ENCODE data around the gene MIPEP.
"Not testable (repeated sequence)": the region's sequence is repeated elsewhere in the genome, so short reads cannot be mapped to it uniquely, and the experiment has no call there.

The MIPEP gene

GRCh38 chr13:23884361-23884760 is 4.8 kb downstream of the MIPEP start:
- DNase-seq: not testable (repeated sequence)

GRCh38 chr13:23883255-23883654 is 5.9 kb downstream of the MIPEP start:
- no peak for DNase-seq

GRCh38 chr13:23881402-23881800 is 7.8 kb downstream of the MIPEP start:
- DNase-seq: not testable (repeated sequence)

- not testable (repeated sequence) for DNase-seq
Measured at GRCh38 chr13:23880493-23881401, 8.5 kb downstream of the MIPEP start.

GRCh38 chr13:23877286-23877685 is 11.9 kb downstream of the MIPEP start:
- DNase-seq: no peak

GRCh38 chr13:23876265-23876664 is 12.9 kb downstream of the MIPEP start:
- no peak for DNase-seq

GRCh38 chr13:23871616-23872220 is 17.5 kb downstream of the MIPEP start:
- DNase-seq: no peak

- no peak for DNase-seq
Measured at GRCh38 chr13:23870356-23871140, 18.7 kb downstream of the MIPEP start.

- DNase-seq: no peak
Measured at GRCh38 chr13:23868521-23868920, 20.7 kb downstream of the MIPEP start.

GRCh38 chr13:23867027-23867491 is 22.1 kb downstream of the MIPEP start:
- no peak for DNase-seq

- no peak for DNase-seq
Measured at GRCh38 chr13:23866420-23867026, 22.7 kb downstream of the MIPEP start.

GRCh38 chr13:23865906-23866305 is 23.3 kb downstream of the MIPEP start:
- no peak for DNase-seq

GRCh38 chr13:23865026-23865425 is 24.2 kb downstream of the MIPEP start:
- DNase-seq: no peak

- no peak for DNase-seq
Measured at GRCh38 chr13:23861310-23861709, 27.9 kb downstream of the MIPEP start.

GRCh38 chr13:23859904-23860303 is 29.3 kb downstream of the MIPEP start:
- no peak for DNase-seq

GRCh38 chr13:23859455-23859854 is 29.7 kb downstream of the MIPEP start:
- no peak for DNase-seq

- no peak for DNase-seq
Measured at GRCh38 chr13:23858546-23858945, 30.7 kb downstream of the MIPEP start.

- DNase-seq: no peak
Measured at GRCh38 chr13:23856008-23856750, 33.0 kb downstream of the MIPEP start.

- DNase-seq: no peak
Measured at GRCh38 chr13:23855360-23855759, 33.8 kb downstream of the MIPEP start.

- no peak for DNase-seq
Measured at GRCh38 chr13:23852351-23852750, 36.8 kb downstream of the MIPEP start.

- no peak for DNase-seq
Measured at GRCh38 chr13:23851106-23851505, 38.1 kb downstream of the MIPEP start.

GRCh38 chr13:23850134-23850533 is 39.1 kb downstream of the MIPEP start:
- no peak for DNase-seq
